K562 (cell line): ENCODE results near the gene AGAP1. TPM values are rescaled to one million over a fixed set of nuclear protein-coding genes. Genes with fewer than 3 reads are reported as not detected.

Source experiments
- CREB1 ChIP-seq, 2 experiments: sonication (generic) in 1 of 2; formaldehyde crosslinking in 1 of 2; IDR thresholded peaks; 2 replicates each; pipeline versions ENCODE4 v1.6.1 to v1.8.0; 2012 to 2022; ENCODE audit warnings: inconsistent platforms in 1 of 2, mild to moderate bottlenecking in 1 of 2, missing genetic modification reagents in 1 of 2, moderate library complexity in 1 of 2
- CTCFL ChIP-seq: IDR thresholded peaks from 2 replicates; pipeline ENCODE4 v1.6.1; 2011; ENCODE audit warnings: borderline replicate concordance, low read depth, mild to moderate bottlenecking, moderate library complexity, low read length; ENCODE audit not compliant: insufficient read depth, poor library complexity, severe bottlenecking
- E2F1 ChIP-seq: sonication (generic); formaldehyde crosslinking; IDR thresholded peaks from 2 replicates; pipeline ENCODE4 v1.8.1; 2023; ENCODE audit warnings: mild to moderate bottlenecking, missing genetic modification reagents, moderate library complexity
- ETS2 ChIP-seq: IDR thresholded peaks from 2 replicates; pipeline ENCODE4 v1.6.1; 2016; ENCODE audit warnings: borderline replicate concordance, missing genetic modification characterization, mild to moderate bottlenecking, moderate library complexity, missing compliant biosample characterization; ENCODE audit not compliant: poor library complexity, severe bottlenecking
- FOXM1 ChIP-seq, 2 experiments: fragments of 450-650 bp in 1 of 2; sonication (generic) in 1 of 2; formaldehyde crosslinking in 1 of 2; IDR thresholded peaks; 2 replicates each; pipeline versions ENCODE4 v1.6.1 to v1.9.0; 2017 to 2022; ENCODE audit warnings: low read depth in 2 of 2, mild to moderate bottlenecking in 2 of 2, missing genetic modification reagents in 1 of 2, moderate library complexity in 1 of 2
- NR3C1 ChIP-seq: sonication (generic); formaldehyde crosslinking; IDR thresholded peaks from 2 replicates; pipeline ENCODE4 v1.8.1; 2022; ENCODE audit warnings: missing genetic modification reagents
- RBM34 ChIP-seq: fragments of 200-400 bp; formaldehyde crosslinking; IDR thresholded peaks from 2 replicates; pipeline ENCODE4 v1.6.1; 2018; ENCODE audit warnings: low read length, borderline replicate concordance; ENCODE audit not compliant: insufficient read depth
- SMARCA4 ChIP-seq: fragments of 450-650 bp; IDR thresholded peaks from 2 replicates; pipeline ENCODE4 v1.6.1; 2016
- SRSF3 ChIP-seq: fragments of 200-400 bp; formaldehyde crosslinking; IDR thresholded peaks from 2 replicates; pipeline ENCODE4 v1.6.1; 2016; ENCODE audit warnings: mild to moderate bottlenecking, low read length, moderate library complexity; ENCODE audit not compliant: insufficient read depth
- STAT5B ChIP-seq: fragments of 250-450 bp; sonication (Bioruptor Pico); IDR thresholded peaks from 2 replicates; pipeline ENCODE4 v1.8.0; 2021; ENCODE audit warnings: mild to moderate bottlenecking, inconsistent platforms
- polyA plus RNA-seq, 8 experiments: library from polyadenylated mRNA; depleted of rRNA in 4 of 8; stranded (reverse) in 5 of 8; unstranded in 3 of 8; fragments of >200 nt; fragmentation: Nextera tagmentation in 2 of 8; fragmentation: Illumina TruSeq in 1 of 8; extraction: Ambion mirVana in 2 of 8; extraction: Trizol in 1 of 8; gene quantifications; 2 replicates each; pipeline versions ENCODE4 v1.2.1 to v1.2.3, GENCODE V29; 2011 to 2014; ENCODE audit warnings: inconsistent platforms in 1 of 8, missing spikeins in 1 of 8
- total RNA-seq, 7 experiments: library from RNA; depleted of rRNA in 6 of 7; stranded (reverse); fragments of >200 nt in 6 of 7; fragmentation: Illumina TruSeq in 2 of 7; extraction: Trizol in 2 of 7; gene quantifications; 2 replicates each; pipeline versions ENCODE4 v1.2.1 to v1.2.3, GENCODE V29; 2011 to 2021; ENCODE audit warnings: low replicate concordance in 1 of 7

The AGAP1 gene
- total and polyA plus RNA-seq, 9 of the 15 experiments (the other 6 are each of a cell fraction or from before 2014, with no cell fraction given): 1.3 to 24.0 (median 10.6) TPM

GRCh38 chr2:235576337-235576910 is 82.6 kb downstream of the AGAP1 start (continued):
- TF ChIP-seq CTCFL (no peak), RBM34 (no peak), E2F1 (CRISPR knock-in tag) (no peak), FOXM1 (IDR thresholded peaks at IDR 0.05; ENCODE audit: low read depth) (no peak), FOXM1 (CRISPR knock-in tag; IDR thresholded peaks at IDR 0.05; ENCODE audit: low read depth) (no peak), NR3C1 (no peak), CREB1 (IDR thresholded peaks at IDR 0.05) (no peak), CREB1 (CRISPR knock-in tag; IDR thresholded peaks at IDR 0.05) (no peak), SRSF3 (no peak), STAT5B (CRISPR knock-in tag) (no peak), ETS2 (tag) (no peak), SMARCA4 (no peak)
